KMS-11 (cell line): ENCODE data around the gene C4BPB.

Experiments
- H2AFZ ChIP-seq: fragments of 200-600 bp; sonication (generic); 2 replicates; pipeline ENCODE4 v1.6.1; 2016; ENCODE audit warnings: antibody characterized with exemption, mixed run types, low read depth
- H3K27ac ChIP-seq: fragments of 200-600 bp; sonication (generic); 2 replicates; pipeline ENCODE4 v1.6.1; 2016; ENCODE audit warnings: mild to moderate bottlenecking, mixed run types
- H3K27me3 ChIP-seq: fragments of 200-600 bp; sonication (generic); 2 replicates; pipeline ENCODE4 v1.6.1; 2017; ENCODE audit warnings: mild to moderate bottlenecking, low read depth, mixed run types, moderate library complexity; ENCODE audit not compliant: insufficient read depth
- H3K36me3 ChIP-seq: fragments of 200-600 bp; sonication (generic); 2 replicates; pipeline ENCODE4 v1.6.1; 2017; ENCODE audit warnings: mild to moderate bottlenecking, mixed run types; ENCODE audit not compliant: insufficient read depth
- H3K4me1 ChIP-seq: fragments of 200-600 bp; sonication (generic); 2 replicates; pipeline ENCODE4 v1.6.1; 2016; ENCODE audit warnings: mild to moderate bottlenecking, low read depth, mixed run types; ENCODE audit not compliant: poor library complexity, severe bottlenecking
- H3K4me2 ChIP-seq: fragments of 200-600 bp; sonication (generic); 2 replicates; pipeline ENCODE4 v1.7.0; 2016; ENCODE audit warnings: mild to moderate bottlenecking, mixed run types
- H3K4me3 ChIP-seq: fragments of 200-600 bp; sonication (generic); IDR thresholded peaks from 2 replicates; pipeline ENCODE4 v1.6.1; 2017; ENCODE audit warnings: low read depth, low read length, mixed read lengths; ENCODE audit not compliant: insufficient read depth
- H3K79me2 ChIP-seq: fragments of 200-600 bp; sonication (generic); 2 replicates; pipeline ENCODE4 v1.6.1; 2016; ENCODE audit warnings: low read depth, mixed run types; ENCODE audit not compliant: insufficient read depth
- H3K9ac ChIP-seq: fragments of 200-600 bp; sonication (generic); 2 replicates; pipeline ENCODE4 v1.6.1; 2016; ENCODE audit warnings: mild to moderate bottlenecking, mixed run types
- H4K20me1 ChIP-seq: fragments of 200-600 bp; sonication (generic); 2 replicates; pipeline ENCODE4 v1.6.1; 2016; ENCODE audit warnings: mild to moderate bottlenecking, mixed run types; ENCODE audit not compliant: insufficient read depth
- CTCF ChIP-seq: fragments of 200-600 bp; sonication (generic); conservative IDR thresholded peaks from 2 replicates; pipeline ENCODE4 v1.6.1; 2017; ENCODE audit warnings: low read depth, mild to moderate bottlenecking, antibody characterized with exemption, low read length, moderate library complexity, mixed read lengths

The C4BPB gene

GRCh38 chr1:207109004-207109403, 20.3 kb downstream of the C4BPB start:
- H3K4me2 ChIP-seq, result no peak overlapping the region

GRCh38 chr1:207112616-207113296, 24.1 kb downstream of the C4BPB start:
- no peak for TF ChIP-seq CTCF
- Histone ChIP-seq H3K4me1 (no peaks in the 10 kb centered on the region), H3K4me3 (no peak overlapping the region), H2AFZ (no peak overlapping the region), H3K9ac (no peak overlapping the region), H4K20me1 (no peaks in the 10 kb centered on the region), H3K27ac (no peak overlapping the region), H3K27me3 (no peaks in the 10 kb centered on the region), H3K79me2 (no peaks in the 10 kb centered on the region), H3K36me3 (no peaks in the 10 kb centered on the region), H3K4me2 (no peak overlapping the region)

More at GRCh38 chr1:207109004-207109403, 20.3 kb downstream of the C4BPB start:
- no peak for TF ChIP-seq CTCF
- Histone ChIP-seq H3K27me3 (no peaks in the 10 kb centered on the region), H3K9ac (no peak overlapping the region), H3K27ac (no peak overlapping the region), H2AFZ (no peak overlapping the region), H3K36me3 (no peaks in the 10 kb centered on the region), H3K4me3 (no peak overlapping the region), H3K79me2 (no peaks in the 10 kb centered on the region), H3K4me1 (no peaks in the 10 kb centered on the region), H4K20me1 (no peaks in the 10 kb centered on the region)

- Histone ChIP-seq H2AFZ (no peak overlapping the region), H4K20me1 (no peaks in the 10 kb centered on the region), H3K9ac (no peak overlapping the region), H3K27ac (no peak overlapping the region), H3K36me3 (no peaks in the 10 kb centered on the region), H3K4me1 (no peaks in the 10 kb centered on the region), H3K79me2 (no peaks in the 10 kb centered on the region), H3K4me2 (no peak overlapping the region), H3K27me3 (no peaks in the 10 kb centered on the region), H3K4me3 (no peak overlapping the region)
- no peak for TF ChIP-seq CTCF
Observed at GRCh38 chr1:207115269-207115668, 26.6 kb downstream of the C4BPB start.

DNA sequence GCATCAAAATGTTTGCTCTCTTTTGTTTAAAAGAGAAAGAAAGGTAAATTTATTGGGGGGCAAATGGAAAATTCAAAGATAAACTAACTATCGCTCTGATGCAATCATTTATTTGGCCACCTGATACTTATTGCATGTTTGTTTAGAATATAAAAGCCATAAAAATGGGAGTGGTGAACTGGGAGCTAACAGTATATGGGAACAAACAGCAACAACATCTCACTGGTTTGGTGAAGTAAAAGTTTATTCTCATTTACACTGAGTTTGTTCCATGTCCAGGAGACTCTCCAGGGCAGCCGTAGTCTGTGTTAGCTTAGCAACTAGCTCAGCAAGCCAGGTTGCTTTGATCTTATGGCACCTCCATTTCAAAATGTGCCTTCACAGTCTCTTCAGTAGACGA, 35.7 kb downstream of the C4BPB start:
- Histone ChIP-seq H3K9ac (no peak overlapping the region), H3K27me3 (no peaks in the 10 kb centered on the region), H3K4me1 (no peaks in the 10 kb centered on the region), H2AFZ (no peak overlapping the region), H3K4me2 (no peak overlapping the region), H3K4me3 (no peak overlapping the region), H3K36me3 (no peaks in the 10 kb centered on the region), H3K27ac (no peak overlapping the region), H4K20me1 (no peaks in the 10 kb centered on the region), H3K79me2 (no peaks in the 10 kb centered on the region)
- TF ChIP-seq CTCF, result no peak
